ENCODE measurements around the gene CELF6. TPM values are rescaled to one million over a fixed set of nuclear protein-coding genes. Genes with fewer than 3 reads are reported as not detected.
"Not testable (repeated sequence)": the region's sequence is repeated elsewhere in the genome, so short reads cannot be mapped to it uniquely, and the experiment has no call there.

Gene CELF6
- total RNA-seq, 1 donor from 2014 or later: not detected

GRCh38 chr15:72281713-72282112, 38.2 kb downstream of the CELF6 start:
- H3K27me3 ChIP-seq: no peaks in the 10 kb centered on the region
- H3K27ac ChIP-seq: no peak overlapping the region
- H3K36me3 ChIP-seq: no peaks in the 10 kb centered on the region
- no peaks in the 10 kb centered on the region for H3K4me1 ChIP-seq
- no peak overlapping the region for H3K4me3 ChIP-seq
- TF ChIP-seq, protein P1, sequence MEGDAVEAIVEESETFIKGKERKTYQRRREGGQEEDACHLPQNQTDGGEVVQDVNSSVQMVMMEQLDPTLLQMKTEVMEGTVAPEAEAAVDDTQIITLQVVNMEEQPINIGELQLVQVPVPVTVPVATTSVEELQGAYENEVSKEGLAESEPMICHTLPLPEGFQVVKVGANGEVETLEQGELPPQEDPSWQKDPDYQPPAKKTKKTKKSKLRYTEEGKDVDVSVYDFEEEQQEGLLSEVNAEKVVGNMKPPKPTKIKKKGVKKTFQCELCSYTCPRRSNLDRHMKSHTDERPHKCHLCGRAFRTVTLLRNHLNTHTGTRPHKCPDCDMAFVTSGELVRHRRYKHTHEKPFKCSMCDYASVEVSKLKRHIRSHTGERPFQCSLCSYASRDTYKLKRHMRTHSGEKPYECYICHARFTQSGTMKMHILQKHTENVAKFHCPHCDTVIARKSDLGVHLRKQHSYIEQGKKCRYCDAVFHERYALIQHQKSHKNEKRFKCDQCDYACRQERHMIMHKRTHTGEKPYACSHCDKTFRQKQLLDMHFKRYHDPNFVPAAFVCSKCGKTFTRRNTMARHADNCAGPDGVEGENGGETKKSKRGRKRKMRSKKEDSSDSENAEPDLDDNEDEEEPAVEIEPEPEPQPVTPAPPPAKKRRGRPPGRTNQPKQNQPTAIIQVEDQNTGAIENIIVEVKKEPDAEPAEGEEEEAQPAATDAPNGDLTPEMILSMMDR (IDR thresholded peaks at IDR 0.05): no peak
- no peak for DNase-seq (ENCODE audit: low spot score in 2 of 2)
- intact Hi-C loops (cut with DNase I): no loop called here
- no peaks in the 10 kb centered on the region for H3K9me3 ChIP-seq

GRCh38 chr15:72280751-72281150, 39.2 kb downstream of the CELF6 start:
- H3K36me3 ChIP-seq: no peaks in the 10 kb centered on the region
- no peaks in the 10 kb centered on the region for H3K9me3 ChIP-seq
- H3K4me3 ChIP-seq: no peak overlapping the region
- no peaks in the 10 kb centered on the region for H3K27me3 ChIP-seq
- H3K27ac ChIP-seq: no peak overlapping the region
- TF ChIP-seq, protein P1 (IDR thresholded peaks at IDR 0.05): no peak
- intact Hi-C loops (cut with DNase I): no loop called here
- no peak for DNase-seq (ENCODE audit: low spot score in 2 of 2)
- no peaks in the 10 kb centered on the region for H3K4me1 ChIP-seq

DNA sequence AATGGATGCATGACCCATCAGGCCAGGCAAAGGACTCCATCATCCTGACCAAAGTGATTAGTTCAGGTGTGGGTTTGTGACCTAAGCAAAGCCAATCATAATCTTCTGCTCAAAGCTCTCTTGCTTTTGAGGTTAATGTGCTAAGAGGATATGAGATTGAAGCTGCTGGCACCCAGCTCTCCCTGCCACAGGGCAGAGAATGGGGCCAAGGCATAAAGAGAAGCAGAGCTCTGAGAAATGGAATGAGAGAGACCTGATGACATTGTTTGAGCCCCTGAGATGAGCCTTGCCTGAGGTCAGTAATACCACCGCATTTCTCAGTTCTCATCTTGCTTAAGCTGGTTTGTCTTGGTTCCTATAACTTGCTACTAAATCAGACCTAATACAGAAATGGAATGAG, 41.2 kb downstream of the CELF6 start:
- H3K4me3 ChIP-seq: no peak overlapping the region
- no peak for DNase-seq (ENCODE audit: low spot score in 2 of 2)
- TF ChIP-seq, protein P1 (IDR thresholded peaks at IDR 0.05): no peak
- H3K27me3 ChIP-seq: no peaks in the 10 kb centered on the region
- H3K4me1 ChIP-seq: no peaks in the 10 kb centered on the region
- intact Hi-C loops (cut with DNase I): no loop called here
- no peaks in the 10 kb centered on the region for H3K36me3 ChIP-seq
- no peaks in the 10 kb centered on the region for H3K9me3 ChIP-seq
- H3K27ac ChIP-seq: no peak overlapping the region

DNA sequence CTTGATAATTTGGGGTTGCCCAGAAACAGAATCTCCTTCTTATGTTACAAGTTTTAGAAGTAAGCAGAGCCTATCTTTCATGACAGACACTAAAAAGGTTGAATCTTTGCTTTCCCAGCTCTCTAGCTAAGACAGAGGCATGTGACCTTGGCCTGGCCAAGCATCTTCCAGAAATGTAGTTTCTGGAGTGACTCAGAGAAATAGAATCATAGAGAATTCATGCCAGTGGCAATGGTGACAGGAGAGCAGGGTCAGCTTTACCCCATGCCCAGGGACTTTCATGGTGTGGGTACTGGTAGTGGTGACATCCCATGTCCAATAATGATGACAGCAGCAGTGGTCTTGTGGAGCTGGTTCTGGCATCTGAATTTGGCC, 43.6 kb downstream of the CELF6 start:
- intact Hi-C loops (cut with DNase I): no loop called here
- TF ChIP-seq, protein P1 (IDR thresholded peaks at IDR 0.05): no peak
- no peak for DNase-seq (ENCODE audit: low spot score in 2 of 2)
- H3K27ac ChIP-seq: no peak overlapping the region
- H3K4me3 ChIP-seq: no peak overlapping the region
- H3K9me3 ChIP-seq: no peaks in the 10 kb centered on the region
- H3K36me3 ChIP-seq: no peaks in the 10 kb centered on the region
- H3K4me1 ChIP-seq: peaks cover 0 to 8% of the 10 kb centered on the region in 2 donors
- no peaks in the 10 kb centered on the region for H3K27me3 ChIP-seq

DNA sequence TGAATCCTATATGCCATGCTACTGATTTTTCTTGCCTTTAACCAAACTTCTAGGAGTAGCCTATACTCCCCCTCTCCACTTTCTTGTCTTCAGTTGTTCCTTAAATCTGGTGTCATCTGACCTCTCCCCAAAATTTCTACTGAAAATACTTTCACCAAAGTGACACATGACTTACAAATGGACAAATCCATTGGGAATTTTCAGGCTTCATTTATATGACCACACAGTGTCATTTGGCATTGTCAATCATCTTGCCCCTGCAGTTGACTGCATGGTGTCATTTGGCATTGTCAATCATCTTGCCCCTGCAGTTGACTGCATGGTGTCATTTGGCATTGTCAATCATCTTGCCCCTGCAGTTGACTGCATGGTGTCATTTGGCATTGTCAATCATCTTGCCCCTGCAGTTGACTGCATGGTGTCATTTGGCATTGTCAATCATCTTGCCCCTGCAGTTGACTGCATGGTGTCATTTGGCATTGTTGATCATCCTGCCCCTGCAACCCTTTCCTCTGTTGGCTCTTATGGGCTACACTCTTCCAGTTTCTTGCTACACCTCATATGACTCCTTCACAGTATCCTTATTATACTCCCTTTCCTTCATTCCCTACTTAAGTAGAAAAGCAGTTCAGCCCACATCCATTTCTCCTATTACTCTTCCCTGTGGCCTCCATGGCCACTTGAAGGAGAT, 44.2 kb downstream of the CELF6 start:
- H3K4me1 ChIP-seq: peaks cover 0 to 11% of the 10 kb centered on the region in 2 donors
- H3K4me3 ChIP-seq; H3K27me3 ChIP-seq; DNase-seq (ENCODE audit: low spot score in 2 of 2); H3K36me3 ChIP-seq; H3K9me3 ChIP-seq; intact Hi-C loops (cut with DNase I); H3K27ac ChIP-seq: not testable (repeated sequence)

- intact Hi-C loops (cut with DNase I): loop anchor here (1.0 to 5.0 kb wide), 5 partner anchors 42 to 199 kb away; partner anchors contain the start of genes ARIH1, HEXA, MYO9A and PKM
- Histone ChIP-seq H3K9me3 (no peaks in the 10 kb centered on the region), H3K4me1 (peaks cover 0 to 11% of the 10 kb centered on the region in 2 donors), H3K4me3 (peak overlapping the region; percentile 80 to 96), H3K27ac (peak overlapping the region; percentile 63 to 94), H3K27me3 (no peaks in the 10 kb centered on the region), H3K36me3 (peaks cover 4 to 7% of the 10 kb centered on the region in 2 donors)
- TF ChIP-seq, protein P1 (IDR thresholded peaks at IDR 0.05): no peak
- no peak for DNase-seq (ENCODE audit: low spot score in 2 of 2)
Measured at GRCh38 chr15:72272997-72273352, 47.0 kb downstream of the CELF6 start.
